HG03196 (cell line): ENCODE results near the gene KCNH5.
"Not testable (repeated sequence)": the region's sequence is repeated elsewhere in the genome, so short reads cannot be mapped to it uniquely, and the experiment has no call there.

Experiments
- ATAC-seq: cut with Tn5 transposase; IDR thresholded peaks from one replicate; pipeline ENCODE4 v1.9.1; 2021; ENCODE audit not compliant: unreplicated experiment

The KCNH5 gene

DNA sequence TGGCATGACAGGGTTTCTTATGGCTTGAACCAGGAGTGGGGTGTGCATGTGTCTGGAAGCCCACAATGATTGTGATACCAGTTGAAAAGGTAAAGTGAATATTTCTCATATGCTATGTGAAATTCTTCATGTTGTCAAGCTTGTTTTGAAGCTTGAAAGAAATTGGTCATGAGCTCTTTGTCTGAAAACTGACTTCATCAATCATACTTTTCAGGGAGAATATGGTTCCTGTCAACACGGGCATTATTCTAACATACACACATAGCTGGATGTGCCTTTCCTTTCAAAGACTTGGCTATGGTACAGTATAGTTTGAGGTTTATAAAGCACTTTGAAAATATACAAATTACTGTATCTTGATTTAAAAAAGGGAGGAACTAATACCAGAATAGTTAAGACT, 158.8 kb downstream of the KCNH5 start:
- no peak for ATAC-seq

GRCh38 chr14:62885451-62885850, 159.8 kb downstream of the KCNH5 start:
- ATAC-seq = no peak

DNA sequence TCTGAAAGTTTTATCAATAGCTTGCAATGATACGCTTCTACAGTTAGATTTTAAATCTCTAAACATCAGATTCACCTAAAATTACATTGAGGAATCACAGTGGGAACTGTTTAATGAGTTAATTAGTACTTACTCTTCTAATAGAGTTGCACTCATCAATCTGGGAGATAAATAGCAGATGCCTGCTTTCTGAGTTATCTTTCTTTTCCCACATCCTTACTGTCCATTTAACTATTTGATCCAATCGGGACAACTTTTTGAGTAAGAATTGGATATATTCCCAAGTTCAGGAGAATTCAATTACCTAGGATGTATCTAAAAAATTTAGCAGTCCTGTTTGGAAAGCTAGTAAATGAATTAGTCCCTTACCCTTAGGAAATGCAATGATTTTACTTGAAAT, 162.3 kb downstream of the KCNH5 start:
- no peak for ATAC-seq

- ATAC-seq = no peak
Observed at GRCh38 chr14:62866376-62866775, 178.9 kb downstream of the KCNH5 start.

DNA sequence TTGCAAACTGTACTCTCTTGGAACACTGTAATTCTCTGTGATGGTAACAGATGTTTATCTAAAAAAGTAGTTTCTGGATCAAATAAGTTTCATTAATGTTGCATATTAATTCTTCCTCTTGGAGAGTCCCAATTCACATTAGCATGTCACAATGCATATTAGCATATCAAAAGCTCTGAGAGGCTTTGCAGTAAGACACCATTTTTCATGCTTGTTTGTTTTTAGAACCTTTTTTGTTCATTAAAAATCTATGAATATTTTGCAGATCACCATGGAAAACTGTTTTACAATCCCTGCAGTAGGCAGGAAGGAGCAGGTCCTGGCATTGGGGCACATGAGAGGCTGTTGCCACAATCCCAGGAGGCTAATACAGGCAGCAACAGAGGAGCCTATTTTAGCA, 180.7 kb downstream of the KCNH5 start:
- no peak for ATAC-seq

- not testable (repeated sequence) for ATAC-seq
Observed at GRCh38 chr14:62858011-62858410, 187.2 kb downstream of the KCNH5 start.

DNA sequence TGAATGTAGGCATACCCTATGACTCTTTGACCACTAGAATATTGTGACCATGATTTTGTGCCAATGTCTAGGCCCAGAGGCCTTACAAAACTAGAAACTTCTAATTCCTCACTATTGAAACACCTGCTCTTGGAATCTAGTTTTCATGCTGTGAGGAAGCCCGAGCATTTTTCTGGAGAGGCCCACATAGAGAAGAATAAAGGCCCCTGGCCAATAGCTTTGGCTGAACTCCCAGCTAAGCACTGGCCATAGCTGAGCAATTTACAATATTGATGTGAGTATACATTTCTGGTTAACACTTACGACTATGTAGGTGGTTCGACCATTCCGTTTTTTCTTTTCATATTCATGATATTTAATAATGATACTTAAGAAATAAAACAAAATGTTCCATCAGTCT, 190.3 kb downstream of the KCNH5 start:
- no peak for ATAC-seq

- no peak for ATAC-seq
Observed at GRCh38 chr14:62847168-62847567, 198.1 kb downstream of the KCNH5 start.

- ATAC-seq = no peak
Observed at GRCh38 chr14:62844546-62844945, 200.7 kb downstream of the KCNH5 start.

GRCh38 chr14:62824086-62824485, 221.2 kb downstream of the KCNH5 start:
- ATAC-seq = no peak

DNA sequence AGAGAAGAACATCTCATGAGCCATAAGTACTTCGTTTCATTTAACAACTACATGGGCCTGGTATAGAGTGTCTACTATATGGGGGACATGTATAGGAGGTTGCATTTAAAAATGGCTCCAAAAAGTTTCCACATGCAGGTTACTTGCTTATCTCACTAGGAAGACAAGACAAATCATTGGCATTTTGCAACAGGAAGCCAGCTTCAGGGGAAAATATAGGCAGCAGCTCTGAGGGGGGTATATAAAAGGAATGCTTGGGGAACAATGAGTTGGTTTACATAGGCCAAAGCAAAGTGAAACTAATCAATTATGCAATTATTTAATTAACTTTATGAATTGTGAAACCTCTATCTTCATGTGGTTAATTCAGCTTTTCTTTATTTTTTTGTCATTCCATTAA, 225.3 kb downstream of the KCNH5 start:
- no peak for ATAC-seq

GRCh38 chr14:62807636-62808035, 237.6 kb downstream of the KCNH5 start:
- ATAC-seq = no peak

DNA sequence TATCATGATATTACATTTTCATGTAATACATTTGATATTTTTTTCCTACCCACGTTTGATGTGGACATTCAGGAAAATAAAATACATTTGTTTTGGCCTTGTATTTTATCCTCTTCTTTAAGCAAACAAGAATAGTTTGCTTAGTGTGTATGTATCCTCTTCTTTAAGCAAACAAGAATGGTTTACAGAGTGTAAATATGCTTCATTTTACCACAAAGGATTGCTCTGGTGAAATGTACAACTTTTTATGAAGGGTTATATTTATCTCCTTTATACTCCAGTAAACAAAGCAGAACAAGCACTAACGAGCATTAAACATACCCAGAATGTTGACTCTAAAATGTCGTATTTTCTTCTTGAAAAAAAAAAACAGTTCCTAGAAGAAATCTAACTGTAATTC, 244.7 kb downstream of the KCNH5 start:
- no peak for ATAC-seq

DNA sequence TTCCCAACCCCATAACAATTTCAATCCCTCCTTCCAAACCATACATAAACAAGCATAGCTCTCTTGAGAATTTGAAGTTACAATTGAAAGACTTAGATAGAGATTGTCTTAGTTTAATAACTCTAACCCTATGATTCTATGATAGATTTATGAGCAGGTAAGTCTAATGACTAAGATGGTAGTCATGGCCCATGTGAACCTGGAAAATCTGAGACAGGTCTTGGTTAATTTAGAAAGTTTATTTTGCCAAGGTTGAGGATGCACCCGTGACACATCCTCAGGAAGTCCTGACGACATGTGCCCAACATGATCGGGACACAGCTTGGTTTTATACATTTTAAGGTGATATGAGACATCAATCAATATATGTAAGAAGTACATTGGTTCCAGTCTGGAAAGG, 248.8 kb downstream of the KCNH5 start:
- no peak for ATAC-seq

DNA sequence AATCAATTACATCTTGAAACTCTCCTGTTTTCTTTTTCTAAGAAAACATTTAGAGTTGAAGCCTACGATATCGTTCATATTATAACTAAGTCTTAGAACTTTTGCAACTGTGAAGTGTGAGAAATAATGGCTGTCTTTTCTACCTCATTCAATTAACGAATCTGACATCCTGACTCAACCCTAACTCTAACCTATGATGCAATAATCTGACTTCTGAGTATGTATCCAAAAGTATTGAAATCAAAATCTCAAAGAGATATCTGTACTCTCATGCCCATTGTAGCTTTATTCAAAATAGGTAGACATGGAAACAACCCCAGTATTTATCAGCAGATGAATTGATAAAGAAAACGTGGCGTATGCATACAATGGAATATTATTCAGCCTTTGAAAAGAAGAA, 252.7 kb downstream of the KCNH5 start:
- no peak for ATAC-seq

DNA sequence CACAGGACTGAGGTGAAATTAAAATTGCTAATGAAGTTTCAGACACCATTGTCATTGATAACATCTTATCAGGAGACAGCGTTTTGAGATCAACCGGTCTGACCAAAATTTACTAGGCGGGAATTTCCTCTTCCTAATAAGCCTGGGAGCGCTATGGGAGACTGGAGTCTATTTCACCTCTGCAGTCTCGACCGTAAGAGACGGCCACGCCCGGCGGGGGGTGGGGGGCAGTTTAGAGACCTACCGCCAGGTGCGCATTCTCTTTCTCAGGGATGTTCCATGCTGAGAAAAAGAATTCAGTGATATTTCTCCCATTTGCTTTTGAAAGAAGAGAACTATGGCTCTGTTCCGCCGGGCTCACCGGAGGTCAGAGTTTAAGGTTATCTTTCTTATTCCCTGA, 263.9 kb downstream of the KCNH5 start:
- ATAC-seq = not testable (repeated sequence)

GRCh38 chr14:62778852-62779251, 266.4 kb downstream of the KCNH5 start:
- ATAC-seq = no peak

- ATAC-seq = no peak
Observed at GRCh38 chr14:62778310-62778709, 266.9 kb downstream of the KCNH5 start.

DNA sequence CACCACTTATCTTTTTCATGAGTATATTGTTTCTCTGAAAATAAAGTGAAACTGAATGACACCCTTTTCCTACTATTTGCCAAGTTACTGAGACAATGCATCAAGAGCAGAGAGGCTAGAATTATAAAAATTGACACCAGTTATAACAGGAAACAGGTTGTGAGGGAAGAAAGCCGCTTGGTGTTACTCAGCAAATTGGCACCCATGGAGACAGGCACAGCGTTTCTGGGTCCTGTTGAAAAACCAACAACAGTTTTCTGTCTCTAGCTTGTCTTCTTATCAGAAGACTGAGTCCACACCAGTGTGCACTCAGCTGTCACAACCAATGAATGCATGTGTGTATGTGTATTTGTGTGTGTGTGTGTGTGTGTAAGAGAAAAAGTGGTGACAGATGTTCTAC, 267.7 kb downstream of the KCNH5 start:
- ATAC-seq = no peak

DNA sequence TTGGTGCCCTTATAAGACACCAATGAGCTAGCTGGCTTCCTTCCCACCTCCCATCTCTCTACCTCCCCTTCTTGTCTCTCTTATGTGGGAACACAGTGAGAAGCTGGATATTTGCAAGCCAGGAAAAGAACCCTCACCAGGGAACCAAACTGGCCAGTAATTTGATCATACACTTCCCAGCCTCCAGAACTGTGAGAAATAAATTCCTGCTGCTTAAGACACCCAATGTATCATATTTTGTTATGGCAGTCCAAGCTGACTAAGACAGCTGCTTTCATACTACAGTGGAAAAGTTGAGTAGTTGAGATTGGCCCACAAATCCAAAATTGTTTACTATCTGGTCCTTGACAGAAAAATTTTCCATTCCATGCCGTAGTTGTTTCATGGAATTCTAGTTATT, 269.0 kb downstream of the KCNH5 start:
- no peak for ATAC-seq

GRCh38 chr14:62768753-62769152, 276.5 kb downstream of the KCNH5 start:
- ATAC-seq = no peak

DNA sequence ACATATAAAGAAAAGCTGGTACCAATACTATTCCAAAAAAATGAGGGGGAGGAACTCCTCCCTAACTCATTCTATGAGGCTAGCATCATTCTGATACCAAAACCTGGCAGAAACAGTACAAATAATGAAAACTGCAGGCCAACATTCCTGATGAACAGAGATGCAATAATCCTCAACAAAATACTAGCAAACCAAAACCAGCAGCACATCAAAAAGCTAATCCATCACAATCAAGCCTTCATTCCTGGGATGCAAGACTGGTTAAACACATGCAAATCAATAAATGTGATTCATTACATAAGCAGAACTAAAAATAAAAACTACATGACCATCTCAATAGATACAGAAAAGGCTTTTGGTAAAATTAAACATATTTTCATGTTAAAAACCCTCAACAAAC, 281.3 kb downstream of the KCNH5 start:
- ATAC-seq = no peak

DNA sequence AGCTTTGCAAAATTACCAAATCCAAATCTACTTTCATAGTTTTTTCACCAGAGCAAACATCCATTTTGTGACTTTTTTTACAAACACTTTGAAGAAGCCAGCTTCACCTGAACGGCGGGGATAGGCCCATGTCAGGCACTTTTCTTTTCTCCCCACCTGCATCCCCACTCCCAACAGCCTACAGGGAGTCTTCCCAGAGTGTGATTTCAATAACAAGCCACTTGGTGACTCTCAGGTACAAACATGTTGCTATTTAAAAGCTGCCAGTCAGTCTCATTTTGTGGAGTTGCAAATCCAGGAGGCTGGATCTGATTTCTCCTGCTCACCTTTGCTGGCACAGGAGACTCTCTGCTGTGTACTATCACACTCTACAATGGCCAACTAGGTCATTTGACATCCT, 285.5 kb downstream of the KCNH5 start:
- no peak for ATAC-seq

DNA sequence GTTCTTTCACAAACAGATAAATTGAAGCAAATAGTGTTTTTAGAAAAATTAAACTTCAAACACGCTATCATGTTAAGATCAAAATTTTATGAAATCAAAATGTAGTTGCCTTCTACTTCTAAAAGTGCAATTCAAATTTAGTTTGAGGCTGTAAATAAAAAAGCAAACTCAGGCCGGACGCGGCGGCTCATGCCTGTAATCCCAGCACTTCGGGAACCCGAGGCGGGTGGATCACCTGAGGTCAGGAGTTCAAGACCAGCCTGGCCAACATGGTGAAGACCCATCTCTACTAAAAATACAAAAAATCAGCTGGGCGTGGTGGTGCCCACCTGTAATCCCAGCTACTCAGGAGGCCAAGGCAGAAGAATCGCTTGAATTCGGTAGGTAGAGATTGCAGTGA, 298.4 kb downstream of the KCNH5 start:
- not testable (repeated sequence) for ATAC-seq
